RKO (cell line): ENCODE data around the gene KIF21A.

ENCODE experiments used
- DNase-seq: peaks from one replicate; pipeline ENCODE4 v3.0.0-alpha.2; 2016; ENCODE audit warnings: low spot score

KIF21A gene

DNA sequence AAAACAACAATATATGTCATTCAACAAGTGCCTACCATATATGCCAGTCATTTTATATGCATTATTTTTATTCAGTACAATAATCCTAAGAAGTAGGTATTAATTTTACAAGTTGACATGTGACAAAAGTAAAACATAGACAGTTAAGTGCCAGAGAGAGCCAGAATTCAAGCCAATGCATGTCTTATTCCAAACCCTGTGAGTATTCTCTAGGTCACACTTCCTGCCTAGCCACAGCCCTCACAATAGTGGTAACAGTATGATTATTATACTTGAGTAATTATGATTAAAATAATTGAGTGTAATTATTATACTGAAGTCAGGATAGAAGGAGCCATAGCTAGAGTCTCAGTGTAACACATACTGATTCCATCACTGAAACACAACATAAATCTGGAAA is 52.2 kb downstream of the KIF21A start:
- no peak for DNase-seq

GRCh38 chr12:39389399-39390150 is 53.3 kb downstream of the KIF21A start:
- DNase-seq = no peak

DNA sequence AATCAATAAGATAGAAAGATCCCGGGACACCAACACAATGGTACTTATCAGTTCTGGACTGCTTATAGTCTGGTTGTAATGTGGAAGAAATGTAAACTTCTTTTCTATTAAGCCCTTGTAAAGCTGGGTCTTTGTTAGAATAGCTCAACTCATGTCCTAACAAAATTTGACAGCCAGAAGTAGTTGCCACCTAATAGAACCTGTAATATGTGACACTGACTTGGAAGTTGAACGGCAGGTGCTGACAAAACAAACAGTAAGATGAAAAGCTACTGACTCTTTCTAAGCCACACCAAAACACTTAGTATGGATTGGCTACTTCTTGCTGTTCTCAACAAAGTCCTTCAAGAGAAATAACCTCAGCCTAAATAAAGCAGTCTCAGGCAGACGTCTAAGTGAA is 56.6 kb downstream of the KIF21A start:
- DNase-seq = no peak

DNA sequence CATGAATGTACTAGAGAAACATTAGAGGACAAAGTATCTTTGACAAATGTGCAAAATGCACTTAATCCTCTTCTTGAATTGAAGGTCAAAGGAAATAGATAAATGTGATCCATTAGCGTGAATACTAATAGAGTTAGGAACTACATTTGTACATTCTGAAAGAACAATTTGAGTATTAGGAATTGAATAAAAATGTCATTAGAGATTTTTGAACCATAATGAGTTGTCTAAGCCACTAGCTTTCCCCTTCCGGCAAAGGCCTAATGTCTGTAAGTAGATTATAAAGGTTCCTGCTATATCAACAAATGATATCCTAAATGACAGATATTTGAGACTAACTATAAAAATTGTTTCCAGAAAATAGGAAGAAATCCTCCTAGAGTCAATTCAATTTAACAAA is 59.8 kb downstream of the KIF21A start:
- DNase-seq = no peak

DNA sequence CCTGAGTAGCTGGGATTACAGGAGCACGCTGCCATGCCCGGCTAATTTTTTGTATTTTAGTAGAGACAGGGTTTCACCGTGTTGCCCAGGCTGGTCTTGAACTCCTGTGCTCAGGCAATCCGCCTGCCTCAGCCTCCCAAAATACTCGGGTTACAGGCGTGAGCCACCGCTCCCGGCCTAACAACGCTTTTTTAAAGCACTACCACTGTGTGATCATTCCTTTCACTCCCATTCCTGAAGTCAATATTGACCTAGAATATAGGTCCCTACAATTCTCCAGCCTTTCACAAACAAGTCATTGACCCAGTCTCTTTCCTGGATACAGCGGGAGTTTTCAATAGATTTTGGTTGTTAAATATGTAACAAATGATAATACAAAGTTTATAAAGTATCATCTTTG is 62.8 kb downstream of the KIF21A start:
- DNase-seq = no peak

DNA sequence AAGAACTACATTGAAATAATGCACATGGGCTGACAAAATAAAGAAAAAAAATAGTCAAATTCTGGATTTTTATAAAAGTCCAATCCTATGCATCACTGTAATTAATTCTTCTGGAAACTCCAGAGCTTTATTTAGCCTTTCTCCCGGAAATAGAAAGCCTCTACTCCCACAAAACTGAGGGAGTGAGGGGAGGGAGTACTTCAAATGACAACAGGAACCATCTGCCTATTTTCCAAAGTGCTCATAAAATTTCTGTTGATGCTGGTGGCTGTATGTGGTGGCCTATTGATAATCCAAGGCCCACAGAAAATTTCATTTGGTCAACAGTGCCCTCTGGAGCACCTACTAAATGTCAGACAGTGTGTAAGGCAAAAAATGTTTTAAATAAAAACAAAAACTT is 64.6 kb downstream of the KIF21A start:
- DNase-seq = no peak

DNA sequence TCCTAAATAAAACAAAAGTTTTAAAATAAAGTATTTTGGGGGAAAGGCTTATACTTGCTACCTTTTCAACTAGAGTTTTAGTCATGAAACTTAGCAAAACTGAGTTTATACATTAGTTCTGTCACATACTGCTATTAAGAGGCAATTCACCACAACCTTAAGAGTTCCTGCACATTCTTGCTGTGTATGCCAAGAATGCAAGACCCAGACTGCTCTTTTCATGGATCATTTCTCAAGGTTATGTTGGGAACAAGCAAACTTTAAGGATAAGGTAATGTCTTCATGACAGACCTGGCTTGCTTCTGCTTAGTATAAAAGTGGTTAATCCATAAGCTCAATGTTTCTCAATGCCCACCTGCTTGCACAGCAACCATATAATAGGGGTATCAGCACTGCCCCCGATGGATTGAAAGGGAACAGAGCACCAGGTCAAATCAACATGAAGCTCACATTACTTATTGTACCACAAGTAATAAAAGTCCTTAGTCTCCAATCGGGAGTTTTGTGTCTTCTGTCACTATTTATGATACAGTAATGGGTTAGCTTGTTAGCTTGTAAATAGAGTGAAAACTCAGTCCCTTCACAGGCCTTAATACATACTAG is 67.6 kb downstream of the KIF21A start:
- DNase-seq = peak; percentile 27

- no peak for DNase-seq
These were observed 70.0 kb downstream of the KIF21A start for GRCh38 chr12:39372929-39373328.

DNA sequence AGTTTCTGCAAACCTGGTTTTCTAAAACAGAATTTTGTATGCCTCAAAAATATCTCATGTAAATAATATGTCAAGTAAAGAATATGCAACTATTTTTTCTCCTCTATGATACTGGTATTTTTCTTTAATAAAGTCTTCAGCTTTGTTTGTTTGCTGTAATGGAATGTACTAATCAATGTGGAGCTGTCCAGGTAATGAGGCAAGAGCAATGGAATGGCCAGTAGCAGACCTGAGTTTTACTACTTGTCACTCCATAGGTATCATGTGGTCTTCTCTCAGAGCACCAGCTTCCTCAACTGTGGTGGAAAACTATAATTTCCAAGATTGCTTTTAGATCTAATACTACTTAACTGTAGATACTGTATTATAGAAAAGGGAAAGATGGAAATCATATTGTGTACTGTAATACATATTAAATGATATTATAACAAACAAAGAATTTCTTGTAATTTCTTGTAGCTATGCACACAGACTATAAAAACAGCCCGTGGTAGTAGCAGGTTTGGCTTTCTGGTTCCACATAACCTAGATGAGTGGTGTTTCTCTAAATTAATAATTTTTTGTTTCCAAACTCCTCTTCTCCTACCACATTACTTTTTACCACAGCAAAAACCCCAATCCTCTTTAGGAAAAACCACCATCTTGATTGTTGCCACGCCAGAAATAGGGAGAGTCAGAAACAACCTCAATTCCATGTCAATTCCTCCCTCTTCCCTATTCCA is 70.6 kb downstream of the KIF21A start:
- no peak for DNase-seq

DNA sequence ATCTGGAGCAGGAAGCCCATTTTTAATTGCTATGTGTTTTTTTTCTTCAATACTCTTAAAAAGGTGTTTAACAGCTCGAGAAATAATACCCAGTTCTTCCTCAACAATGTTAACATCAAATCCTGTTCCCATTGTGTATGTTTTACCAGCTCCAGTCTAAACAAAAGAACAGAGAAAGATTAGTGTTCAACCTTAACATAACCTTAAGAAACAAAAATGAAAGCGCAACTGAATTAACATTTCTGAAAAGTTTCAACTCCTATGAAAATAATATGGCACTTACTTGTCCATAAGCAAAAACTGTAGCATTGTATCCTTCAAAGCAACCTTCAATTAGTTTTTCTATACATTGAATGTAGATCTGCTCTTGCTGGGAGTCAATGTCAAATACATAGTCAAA is 73.2 kb downstream of the KIF21A start:
- DNase-seq = no peak

- no peak for DNase-seq
These were observed 74.0 kb downstream of the KIF21A start for GRCh38 chr12:39368891-39369290.

DNA sequence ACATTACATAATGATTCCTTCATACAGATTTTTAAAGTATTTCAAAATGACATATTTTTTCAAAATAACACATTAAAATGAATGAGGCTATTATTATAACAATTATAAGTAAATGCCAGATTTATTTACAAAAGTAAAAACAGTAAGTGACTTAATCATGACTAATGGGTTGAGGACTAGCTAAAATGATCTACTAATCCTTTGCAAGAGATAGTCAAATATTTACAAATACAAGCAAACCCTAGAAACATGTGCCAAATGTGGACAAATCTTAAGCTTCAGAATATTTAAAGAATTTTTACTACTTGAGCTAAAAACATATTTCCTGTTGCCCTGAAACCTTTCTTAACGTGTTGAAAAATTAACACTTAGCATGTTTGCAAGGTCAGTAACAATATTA is 74.8 kb downstream of the KIF21A start:
- no peak for DNase-seq

GRCh38 chr12:39367494-39367893 is 75.4 kb downstream of the KIF21A start:
- DNase-seq = no peak

DNA sequence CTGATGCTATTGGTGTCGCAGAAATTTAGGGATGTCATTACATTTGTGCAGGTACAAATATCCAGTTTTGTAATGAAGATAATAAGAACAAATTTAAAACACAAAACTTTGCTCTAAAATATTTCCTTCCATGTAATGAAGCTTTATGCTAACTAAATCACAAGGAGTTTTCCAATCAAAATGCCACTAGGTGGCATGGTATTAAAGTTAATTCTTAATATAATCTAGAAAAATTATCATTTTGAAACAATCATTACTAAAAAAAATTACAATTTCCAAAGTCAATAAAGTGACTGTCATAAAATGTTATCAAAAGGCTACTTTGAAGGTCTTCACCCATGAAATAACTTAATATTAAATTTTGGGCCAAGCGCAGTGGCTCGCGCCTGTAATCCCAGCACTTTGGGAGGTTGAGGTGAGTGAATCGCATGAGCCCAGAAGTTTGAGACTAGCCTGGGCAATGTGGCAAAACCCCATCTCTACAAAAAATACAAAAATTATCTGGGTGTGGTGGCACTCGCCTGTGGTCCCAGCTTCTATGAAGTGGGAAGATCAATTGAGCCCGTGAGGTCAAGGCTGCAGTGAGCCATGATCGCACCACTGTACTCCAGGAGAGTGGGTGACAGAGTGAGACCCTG is 77.4 kb downstream of the KIF21A start:
- no peak for DNase-seq

GRCh38 chr12:39364196-39364595 is 78.7 kb downstream of the KIF21A start:
- no peak for DNase-seq

GRCh38 chr12:39359645-39360044 is 83.3 kb downstream of the KIF21A start:
- DNase-seq = no peak

- no peak for DNase-seq
These were observed 85.9 kb downstream of the KIF21A start for GRCh38 chr12:39357041-39357440.

DNA sequence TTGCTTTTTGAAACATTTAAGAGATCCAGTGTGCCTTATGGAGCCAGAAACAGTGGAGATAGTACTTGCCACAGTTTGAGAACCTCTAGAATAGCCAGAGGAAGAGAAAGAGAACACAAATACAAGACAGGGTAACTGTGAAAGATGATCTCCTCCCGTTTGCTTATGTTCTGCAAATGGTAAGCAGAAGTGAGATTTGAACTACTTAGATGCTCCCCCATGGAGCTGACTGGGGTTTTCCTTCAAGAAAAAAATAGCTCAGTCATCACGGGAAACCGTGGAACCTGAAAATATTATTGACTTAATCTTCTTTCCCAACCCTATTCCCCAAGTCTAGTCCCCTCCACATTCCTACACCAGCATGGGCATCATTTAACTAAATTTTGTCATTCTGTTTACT is 87.1 kb downstream of the KIF21A start:
- no peak for DNase-seq

DNA sequence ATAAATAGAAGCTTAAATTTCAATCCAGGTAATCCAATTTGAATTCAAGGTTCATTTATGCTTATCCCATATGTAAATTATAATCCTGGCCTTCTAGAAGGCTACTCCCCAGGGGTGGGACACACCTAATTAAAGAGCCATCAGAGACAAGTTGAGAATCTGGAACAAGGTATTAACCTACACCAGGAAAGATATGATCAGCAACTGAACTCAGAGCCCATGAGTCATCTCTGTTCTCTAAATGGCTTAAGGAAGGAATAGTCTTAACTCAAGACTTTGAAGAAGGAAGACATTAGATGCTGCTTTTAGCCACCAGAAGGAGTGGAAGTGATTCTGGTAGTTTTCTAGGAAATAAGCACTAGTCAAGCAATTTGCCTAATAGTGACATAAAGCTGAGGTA is 88.0 kb downstream of the KIF21A start:
- DNase-seq = peak; percentile 9

- no peak for DNase-seq
These were observed 90.4 kb downstream of the KIF21A start for GRCh38 chr12:39352471-39353017.

- DNase-seq = no peak
These were observed 91.8 kb downstream of the KIF21A start for GRCh38 chr12:39351153-39351552.

DNA sequence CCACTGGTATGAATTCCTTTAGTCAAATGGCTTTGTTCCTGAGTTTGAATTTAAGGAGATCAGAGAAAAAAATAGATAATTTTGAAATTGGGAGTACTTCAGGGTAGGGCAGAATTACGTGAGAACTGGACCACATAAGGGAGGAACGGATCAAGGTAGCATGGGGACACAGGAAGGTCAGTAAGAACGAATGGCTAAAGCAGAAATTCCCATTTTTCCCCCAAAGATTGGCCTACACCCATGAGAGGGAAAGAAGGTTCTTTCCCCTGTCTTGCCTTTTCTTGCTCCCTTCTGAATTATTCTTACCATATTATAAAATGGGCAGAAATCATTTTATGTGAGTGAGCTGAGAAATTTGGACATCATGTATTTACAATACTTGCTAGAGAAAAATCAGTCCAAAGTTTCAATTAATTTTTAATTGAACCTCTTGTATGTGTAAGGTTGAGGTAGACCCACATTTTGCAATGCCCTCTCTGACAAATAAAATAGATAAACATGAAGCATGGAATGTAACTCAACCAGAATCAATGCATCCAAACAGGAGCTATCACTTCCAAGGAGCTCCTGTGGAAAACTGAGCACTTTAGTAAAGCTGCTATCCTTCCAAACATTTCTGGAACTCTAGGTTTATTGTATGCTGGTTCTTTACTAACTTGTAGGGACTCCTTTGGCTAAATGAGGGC is 93.8 kb downstream of the KIF21A start:
- DNase-seq = no peak
